SU-DHL-6 (cell line): ENCODE measurements around the gene IGF2R.
"Not testable (repeated sequence)": the region's sequence is repeated elsewhere in the genome, so short reads cannot be mapped to it uniquely, and the experiment has no call there.

Source experiments
- H2AFZ ChIP-seq: fragments of 200-600 bp; sonication (generic); 2 replicates; pipeline ENCODE4 v1.6.1; 2014; ENCODE audit warnings: low read depth, mild to moderate bottlenecking, moderate library complexity, mixed read lengths, antibody characterized with exemption, low read length; ENCODE audit not compliant: severe bottlenecking
- H3F3A ChIP-seq: fragments of 200-600 bp; shearing (Covaris generic); 2 replicates; pipeline ENCODE4 v1.6.0; 2016; ENCODE audit warnings: antibody characterized with exemption, mild to moderate bottlenecking; ENCODE audit not compliant: insufficient read depth
- H3K27ac ChIP-seq: fragments of 200-600 bp; sonication (generic); 2 replicates; pipeline ENCODE4 v1.5.1; 2016; ENCODE audit warnings: low read depth, mild to moderate bottlenecking, low read length, moderate library complexity, mixed read lengths
- H3K27me3 ChIP-seq: fragments of 200-600 bp; sonication (generic), shearing (Covaris generic); 2 replicates; pipeline ENCODE4 v1.6.0; 2014; ENCODE audit warnings: mild to moderate bottlenecking, low read length
- H3K36me3 ChIP-seq: fragments of 200-600 bp; sonication (generic); 2 replicates; pipeline ENCODE4 v1.6.1; 2014; ENCODE audit warnings: mild to moderate bottlenecking, low read length, mixed read lengths
- H3K4me2 ChIP-seq: fragments of 300-600, 200-600 bp; shearing (Covaris generic), sonication (generic); 2 replicates; pipeline ENCODE4 v1.6.0; 2014; ENCODE audit warnings: low read length, low read depth, mild to moderate bottlenecking; ENCODE audit not compliant: poor library complexity, severe bottlenecking
- H3K4me3 ChIP-seq: fragments of 200-600 bp; sonication (generic); 2 replicates; pipeline ENCODE4 v1.5.1; 2014; ENCODE audit warnings: antibody characterized with exemption, low read length, mild to moderate bottlenecking, mixed read lengths; ENCODE audit not compliant: insufficient read depth, poor library complexity, severe bottlenecking
- H3K79me2 ChIP-seq: fragments of 200-600 bp; sonication (generic); 2 replicates; pipeline ENCODE4 v1.6.1; 2014; ENCODE audit warnings: mild to moderate bottlenecking, low read length, moderate library complexity; ENCODE audit not compliant: insufficient read depth
- H3K9ac ChIP-seq: fragments of 200-600 bp; sonication (generic); 2 replicates; pipeline ENCODE4 v1.7.0; 2014; ENCODE audit warnings: mild to moderate bottlenecking, low read length
- H3K9me2 ChIP-seq: fragments of 200-600 bp; sonication (generic); replicated peaks from 2 replicates; pipeline ENCODE4 v1.6.1; 2014; ENCODE audit warnings: low read length; ENCODE audit not compliant: insufficient read depth
- H3K9me3 ChIP-seq: fragments of 200-600 bp; sonication (generic); 2 replicates; pipeline ENCODE4 v1.6.1; 2014; ENCODE audit warnings: low read length, mixed read lengths; ENCODE audit not compliant: insufficient read depth
- H4K20me1 ChIP-seq: fragments of 200-600 bp; sonication (generic); 2 replicates; pipeline ENCODE4 v1.6.1; 2014; ENCODE audit warnings: low read depth, mild to moderate bottlenecking, antibody characterized with exemption, low read length, moderate library complexity, mixed read lengths
- EZH2phosphoT487 ChIP-seq: fragments of 200-600 bp; sonication (generic), shearing (Covaris generic); conservative IDR thresholded peaks from 2 replicates; pipeline ENCODE4 v1.6.1; 2018; ENCODE audit warnings: mild to moderate bottlenecking, antibody characterized with exemption, low read length, moderate library complexity, mixed read lengths
- TF ChIP-seq, protein P1 (sequence below): fragments of 200-600 bp; sonication (generic); IDR thresholded peaks from one replicate; pipeline ENCODE4 v1.5.1; 2017; ENCODE audit warnings: antibody characterized with exemption, mild to moderate bottlenecking, low read length, moderate library complexity; ENCODE audit not compliant: insufficient read depth, poor library complexity, severe bottlenecking

The IGF2R gene

GRCh38 chr6:160132297-160132637, 163.4 kb downstream of the IGF2R start:
- Histone ChIP-seq H4K20me1 (no peaks in the 10 kb centered on the region), H2AFZ (no peak overlapping the region), H3K27ac (no peak overlapping the region), H3K9ac (no peak overlapping the region), H3K4me2 (no peak overlapping the region), H3K36me3 (no peaks in the 10 kb centered on the region), H3K9me3 (no peaks in the 10 kb centered on the region), H3F3A (no peaks in the 10 kb centered on the region), H3K4me3 (no peak overlapping the region), H3K27me3 (no peaks in the 10 kb centered on the region), H3K9me2 (no peaks in the 10 kb centered on the region), H3K79me2 (no peaks in the 10 kb centered on the region)
- TF ChIP-seq EZH2phosphoT487, result no peak
- TF ChIP-seq, protein P1, sequence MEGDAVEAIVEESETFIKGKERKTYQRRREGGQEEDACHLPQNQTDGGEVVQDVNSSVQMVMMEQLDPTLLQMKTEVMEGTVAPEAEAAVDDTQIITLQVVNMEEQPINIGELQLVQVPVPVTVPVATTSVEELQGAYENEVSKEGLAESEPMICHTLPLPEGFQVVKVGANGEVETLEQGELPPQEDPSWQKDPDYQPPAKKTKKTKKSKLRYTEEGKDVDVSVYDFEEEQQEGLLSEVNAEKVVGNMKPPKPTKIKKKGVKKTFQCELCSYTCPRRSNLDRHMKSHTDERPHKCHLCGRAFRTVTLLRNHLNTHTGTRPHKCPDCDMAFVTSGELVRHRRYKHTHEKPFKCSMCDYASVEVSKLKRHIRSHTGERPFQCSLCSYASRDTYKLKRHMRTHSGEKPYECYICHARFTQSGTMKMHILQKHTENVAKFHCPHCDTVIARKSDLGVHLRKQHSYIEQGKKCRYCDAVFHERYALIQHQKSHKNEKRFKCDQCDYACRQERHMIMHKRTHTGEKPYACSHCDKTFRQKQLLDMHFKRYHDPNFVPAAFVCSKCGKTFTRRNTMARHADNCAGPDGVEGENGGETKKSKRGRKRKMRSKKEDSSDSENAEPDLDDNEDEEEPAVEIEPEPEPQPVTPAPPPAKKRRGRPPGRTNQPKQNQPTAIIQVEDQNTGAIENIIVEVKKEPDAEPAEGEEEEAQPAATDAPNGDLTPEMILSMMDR, result no peak

DNA sequence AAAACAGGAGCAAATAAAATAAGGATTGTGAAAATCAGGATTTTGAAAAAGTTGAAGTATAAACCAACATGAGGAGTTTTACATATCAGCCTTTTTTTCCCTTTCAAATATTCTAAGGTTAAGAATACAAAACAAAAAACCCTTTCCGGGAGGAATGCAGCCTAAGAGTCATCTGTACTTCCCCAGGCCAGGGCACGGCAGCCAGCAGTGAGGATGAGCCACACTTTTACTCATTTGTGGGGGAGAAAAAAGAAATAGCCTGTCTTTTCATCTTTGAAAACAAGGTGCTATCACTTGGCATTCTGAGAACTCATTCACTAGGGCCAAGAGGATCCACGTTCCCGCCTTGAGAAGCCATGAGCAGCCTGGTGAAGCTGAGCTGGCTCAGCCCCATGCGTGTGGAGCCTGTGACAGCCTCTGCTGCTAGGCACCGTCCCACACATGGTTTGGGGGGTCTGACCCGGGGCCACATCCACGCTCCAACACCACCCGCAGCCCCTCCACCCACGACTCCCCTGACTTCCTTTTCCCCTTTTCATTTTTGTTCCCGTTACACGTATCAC, 164.0 kb downstream of the IGF2R start:
- Histone ChIP-seq H2AFZ (no peak overlapping the region), H3K79me2 (no peaks in the 10 kb centered on the region), H3K27ac (no peak overlapping the region), H3F3A (no peaks in the 10 kb centered on the region), H3K27me3 (no peaks in the 10 kb centered on the region), H3K9me2 (no peaks in the 10 kb centered on the region), H3K4me3 (no peak overlapping the region), H3K4me2 (no peak overlapping the region), H4K20me1 (no peaks in the 10 kb centered on the region), H3K9me3 (no peaks in the 10 kb centered on the region), H3K36me3 (no peaks in the 10 kb centered on the region), H3K9ac (no peak overlapping the region)
- no peak for TF ChIP-seq EZH2phosphoT487
- TF ChIP-seq, protein P1, result no peak

GRCh38 chr6:160133441-160134336, 164.8 kb downstream of the IGF2R start:
- Histone ChIP-seq H3K9me2 (no peaks in the 10 kb centered on the region), H3K4me2 (no peak overlapping the region), H3K27me3 (no peaks in the 10 kb centered on the region), H3K27ac (no peak overlapping the region), H2AFZ (no peak overlapping the region), H3K9ac (no peak overlapping the region), H3F3A (no peaks in the 10 kb centered on the region), H3K9me3 (no peaks in the 10 kb centered on the region), H3K79me2 (no peaks in the 10 kb centered on the region), H3K36me3 (no peaks in the 10 kb centered on the region), H3K4me3 (no peak overlapping the region), H4K20me1 (no peaks in the 10 kb centered on the region)
- TF ChIP-seq, protein P1, result no peak
- TF ChIP-seq EZH2phosphoT487, result no peak

GRCh38 chr6:160134337-160134751, 165.5 kb downstream of the IGF2R start:
- not testable (repeated sequence) for H3K36me3 ChIP-seq, H2AFZ ChIP-seq, H3F3A ChIP-seq, H3K9me2 ChIP-seq, H3K9ac ChIP-seq, H3K4me2 ChIP-seq, H3K79me2 ChIP-seq, H3K27me3 ChIP-seq, H3K9me3 ChIP-seq, H3K4me3 ChIP-seq, H3K27ac ChIP-seq, H4K20me1 ChIP-seq
